HCT116 (cell line): ENCODE data around the gene HIVEP2. TPM values are rescaled to one million over a fixed set of nuclear protein-coding genes. Genes with fewer than 3 reads are reported as not detected.

Experiments
- ATAC-seq: fragments of 200-7000 bp; cut with Tn5 transposase; 2 replicates; pipeline ENCODE4 v1.9.1; 2020; ENCODE audit warnings: mild to moderate bottlenecking, moderate library complexity
- BruUV-seq: library from RNA; stranded (reverse); fragments of 400-500 nt; replicated peaks from 2 replicates; lab custom pipeline; 2021; lab: Mats Ljungman, UMichigan
- CTCF ChIA-PET: fragments of 300-600 bp; sonication (Branson Sonifier 250); formaldehyde crosslinking; loops from one replicate; lab custom pipeline; 2021; ENCODE audit warnings: antibody characterized with exemption; lab: Charles Lee
- POLR2A ChIA-PET: fragments of 300-600, 350-600 bp; sonication (Branson Sonifier 250); formaldehyde crosslinking; loops from one replicate; lab custom pipeline; 2021; ENCODE audit warnings: antibody characterized with exemption; lab: Charles Lee
- RAD21 ChIA-PET, 2 experiments: fragments of 300-600 bp; sonication (Branson Sonifier 250); formaldehyde crosslinking; loops; one replicate each; lab custom pipeline; 2023; ENCODE audit warnings: low total read pairs in 2 of 2; ENCODE audit not compliant: uncharacterized antibody in 2 of 2, unreplicated experiment in 2 of 2, low non-redundant PET in 1 of 2; lab: Charles Lee
- DNase-seq: peaks from one replicate; pipeline ENCODE4 v3.0.0-alpha.2; 2010; ENCODE audit warnings: low read depth, low spot score
- H2AFZ ChIP-seq: fragments of 200-600 bp; shearing (Covaris generic), sonication (generic); 2 replicates; pipeline ENCODE4 v1.6.1; 2017; ENCODE audit warnings: low read depth, mixed run types, mixed read lengths, antibody characterized with exemption, low read length; ENCODE audit not compliant: poor library complexity, severe bottlenecking
- H3K27ac ChIP-seq: 2 replicates; pipeline ENCODE4 v1.5.1; 2012; ENCODE audit warnings: low read depth, low read length
- H3K27me3 ChIP-seq: fragments of 200-600 bp; sonication (generic); 2 replicates; pipeline ENCODE4 v1.6.1; 2016; ENCODE audit warnings: mixed run types, low read length, mixed read lengths; ENCODE audit not compliant: insufficient read depth
- H3K36me3 ChIP-seq, 2 experiments: fragments of 200-500 bp in 1 of 2; fragments of 200-600 bp in 1 of 2; sonication (Bioruptor generic) in 1 of 2; sonication (generic) in 1 of 2; 2 replicates each; pipeline versions ENCODE4 v1.5.1 to v1.6.1; 2014 to 2016; ENCODE audit warnings: low read length in 2 of 2, inconsistent platforms in 1 of 2, mixed read lengths in 1 of 2, mixed run types in 1 of 2; ENCODE audit not compliant: insufficient read depth in 2 of 2, control insufficient read depth in 1 of 2
- H3K4me1 ChIP-seq, 2 experiments: fragments of 200-600 bp in 1 of 2; sonication (generic) in 1 of 2; 2 replicates each; pipeline versions ENCODE4 v1.5.1 to v1.6.1; 2012 to 2017; ENCODE audit warnings: low read length in 2 of 2, inconsistent platforms in 1 of 2, mild to moderate bottlenecking in 1 of 2, mixed read lengths in 1 of 2, mixed run types in 1 of 2, moderate library complexity in 1 of 2; ENCODE audit not compliant: insufficient read depth in 2 of 2, control insufficient read depth in 1 of 2
- H3K4me2 ChIP-seq: fragments of 200-600 bp; sonication (generic); 2 replicates; pipeline ENCODE4 v1.6.1; 2017; ENCODE audit warnings: mixed run types, low read length, mixed read lengths
- H3K4me3 ChIP-seq, 2 experiments: fragments of 200-600 bp in 1 of 2; sonication (generic) in 1 of 2; replicated peaks in 1 of 2; 2 replicates each; pipeline ENCODE4 v1.5.1; 2011 to 2016; ENCODE audit warnings: low read length in 2 of 2, control low read depth in 1 of 2, low read depth in 1 of 2, mild to moderate bottlenecking in 1 of 2, mixed read lengths in 1 of 2, mixed run types in 1 of 2
- H3K79me2 ChIP-seq: fragments of 200-600 bp; sonication (generic); 2 replicates; pipeline ENCODE4 v1.6.1; 2017; ENCODE audit warnings: mild to moderate bottlenecking, mixed run types, low read length, moderate library complexity, mixed read lengths; ENCODE audit not compliant: insufficient read depth
- H3K9ac ChIP-seq: fragments of 200-600 bp; sonication (generic); 2 replicates; pipeline ENCODE4 v1.6.1; 2016; ENCODE audit warnings: low read length, mixed read lengths
- H3K9me2 ChIP-seq: fragments of 200-600 bp; sonication (generic), shearing (Covaris generic); 2 replicates; pipeline ENCODE4 v1.6.1; 2017; ENCODE audit warnings: mixed run types, mild to moderate bottlenecking, moderate library complexity; ENCODE audit not compliant: insufficient read depth
- H3K9me3 ChIP-seq, 2 experiments: fragments of 200-500 bp in 1 of 2; fragments of 200-600 bp in 1 of 2; sonication (Bioruptor generic) in 1 of 2; sonication (generic) in 1 of 2; 2 replicates each; pipeline ENCODE4 v1.6.1; 2014 to 2017; ENCODE audit warnings: low read length in 2 of 2, mixed read lengths in 2 of 2, inconsistent platforms in 1 of 2, low read depth in 1 of 2, mild to moderate bottlenecking in 1 of 2, mixed run types in 1 of 2, moderate library complexity in 1 of 2; ENCODE audit not compliant: control insufficient read depth in 1 of 2, insufficient read depth in 1 of 2
- H4K20me1 ChIP-seq: fragments of 200-600 bp; sonication (generic), shearing (Covaris generic); 2 replicates; pipeline ENCODE4 v1.6.1; 2017; ENCODE audit warnings: mixed run types, mild to moderate bottlenecking, moderate library complexity; ENCODE audit not compliant: insufficient read depth
- ATF3 ChIP-seq: IDR thresholded peaks from 2 replicates; pipeline ENCODE4 v1.6.1; 2012
- CBX3 ChIP-seq: IDR thresholded peaks from 2 replicates; pipeline ENCODE4 v1.6.1; 2012; ENCODE audit warnings: low read depth
- EGR1 ChIP-seq: IDR thresholded peaks from 2 replicates; pipeline ENCODE4 v1.6.1; 2012; ENCODE audit warnings: low read depth
- FOSL1 ChIP-seq: IDR thresholded peaks from 2 replicates; pipeline ENCODE4 v1.6.1; 2012; ENCODE audit warnings: low read depth
- POLR2A ChIP-seq: IDR thresholded peaks from 2 replicates; pipeline ENCODE4 v1.7.0; 2011; ENCODE audit warnings: borderline replicate concordance; ENCODE audit not compliant: insufficient read depth, insufficient read length; ENCODE audit errors: extremely low read depth
- ZFX ChIP-seq: fragments of 450-650 bp; IDR thresholded peaks from 2 replicates; pipeline ENCODE4 v1.6.1; 2017
- intact Hi-C: fragments of 100-400 bp; cut with micrococcal nuclease; formaldehyde crosslinking; loops from 2 replicates; pipeline ENCODE4 v1.10.0; 2022
- total RNA-seq: library from RNA; stranded (reverse); gene quantifications from one replicate; pipeline ENCODE4 v1.2.1, GENCODE V29; 2021; ENCODE audit not compliant: unreplicated experiment

The HIVEP2 gene
- total RNA-seq, 1 experiment from 2014 or later = 8.1 TPM

DNA sequence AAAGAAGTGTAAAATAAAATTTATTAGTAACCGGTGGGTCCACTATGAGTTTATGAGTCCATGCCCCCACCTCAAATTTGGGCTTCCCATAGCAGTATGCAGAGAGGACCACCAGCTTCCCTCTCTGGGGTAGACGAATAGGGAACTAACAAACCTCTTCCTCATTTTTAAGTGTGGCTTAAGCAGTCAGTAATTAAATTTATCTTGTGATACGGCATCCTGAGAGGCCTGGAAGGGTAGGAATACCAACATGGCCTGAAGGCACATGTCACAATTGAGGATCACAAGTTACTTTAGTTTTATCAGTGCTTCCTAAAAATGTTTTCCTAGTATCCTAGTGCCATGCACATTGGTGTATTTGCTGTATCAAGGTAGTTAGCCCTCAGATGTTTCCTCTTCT lies 239.9 kb downstream of the HIVEP2 start:
- no peak for ATAC-seq
- RAD21 ChIA-PET = no interaction called here

DNA sequence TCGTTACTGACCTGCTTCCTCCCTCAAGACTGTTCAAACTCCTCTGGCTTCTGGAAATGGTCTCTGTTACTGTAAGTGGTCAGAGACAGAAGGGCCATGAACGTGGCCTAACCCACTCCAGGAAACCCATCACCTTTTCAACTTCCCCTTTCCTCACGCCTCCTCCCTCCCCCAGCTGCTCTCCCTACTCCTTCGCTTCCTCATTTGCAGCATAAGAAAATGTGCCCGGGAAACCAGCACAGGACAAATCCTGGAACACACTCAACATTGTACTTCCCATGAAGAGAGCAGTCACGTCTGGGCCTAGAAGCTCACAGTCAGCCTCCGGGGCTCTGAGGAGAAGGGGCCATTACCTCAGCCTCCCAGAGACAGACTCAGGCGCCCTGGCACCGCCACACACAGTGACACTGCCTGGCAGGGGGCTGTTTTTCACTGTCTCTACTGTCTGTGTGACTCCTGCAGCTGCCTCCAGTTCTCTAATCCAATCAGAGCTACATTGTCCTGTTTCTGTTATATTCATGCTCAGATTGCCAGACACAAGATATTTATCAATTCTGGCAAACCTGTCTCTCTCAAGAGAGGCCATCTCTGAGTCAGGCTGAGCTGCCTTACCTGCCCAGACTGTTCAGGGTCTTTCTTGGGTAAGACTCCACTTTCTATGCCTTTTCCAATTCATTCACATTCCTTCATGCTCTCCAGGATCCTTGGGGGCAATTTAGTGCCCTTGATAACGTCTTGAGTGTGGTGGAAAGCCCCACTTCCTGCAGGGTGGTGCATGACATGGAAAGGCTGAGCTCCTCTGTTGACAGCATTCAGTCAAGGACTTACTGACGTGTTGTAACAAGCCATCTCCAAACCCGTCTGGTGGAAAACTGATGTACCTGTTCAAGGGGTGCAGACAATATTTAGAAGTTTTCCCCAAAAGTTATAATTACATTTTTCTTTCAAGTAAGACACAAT lies 242.2 kb downstream of the HIVEP2 start:
- ChIA-PET POLR2A (no interaction called here), CTCF (interaction anchor here (0.6 to 1.4 kb wide), 2 partner anchors 179 to 324 kb away, joined by 3 read pairs; no protein-coding TSS in a partner anchor), RAD21 (no interaction called here)
- Histone ChIP-seq H3K9ac (no peak overlapping the region), H3K9me2 (no peaks in the 10 kb centered on the region), H3K4me1 (no peaks in the 10 kb centered on the region), H3K27ac (no peak overlapping the region), H4K20me1 (no peaks in the 10 kb centered on the region), H3K9me3 (no peaks in the 10 kb centered on the region), H3K79me2 (no peaks in the 10 kb centered on the region), H3K27me3 (no peaks in the 10 kb centered on the region), H3K36me3 (no peaks in the 10 kb centered on the region), H2AFZ (no peak overlapping the region), H3K4me3 (no peak overlapping the region), H3K4me2 (no peak overlapping the region)
- no peak for DNase-seq
- ATAC-seq = no peak
- TF ChIP-seq EGR1 = no peak
- TF ChIP-seq CBX3 = no peak
- TF ChIP-seq ATF3 = no peak
- TF ChIP-seq ZFX = no peak
- TF ChIP-seq POLR2A = no peak
- no peak for TF ChIP-seq FOSL1
- BruUV-seq = no TSS peak
- intact Hi-C loops = no loop called here

More for the DNA sequence above, 239.9 kb downstream of the HIVEP2 start:
- CTCF ChIA-PET = no interaction called here
- intact Hi-C loops = no loop called here
- H3K4me1 ChIP-seq = no peaks in the 10 kb centered on the region
- H3K27me3 ChIP-seq = no peaks in the 10 kb centered on the region
- no peak for TF ChIP-seq CBX3
- TF ChIP-seq, all 23 proteins: peak for 0
- H3K36me3 ChIP-seq = no peaks in the 10 kb centered on the region
- H4K20me1 ChIP-seq = no peaks in the 10 kb centered on the region
- POLR2A ChIA-PET = no interaction called here
- BruUV-seq = no TSS peak
- no peaks in the 10 kb centered on the region for H3K9me3 ChIP-seq
- no peak overlapping the region for H3K4me2 ChIP-seq
- H3K9me2 ChIP-seq = no peaks in the 10 kb centered on the region
- DNase-seq = no peak
- H2AFZ ChIP-seq = no peak overlapping the region
- H3K4me3 ChIP-seq = no peak overlapping the region
- no peaks in the 10 kb centered on the region for H3K79me2 ChIP-seq
- no peak overlapping the region for H3K27ac ChIP-seq
- no peak overlapping the region for H3K9ac ChIP-seq

Other genes with a start within 250 kb of the HIVEP2 start
- 51.1 TPM for gene AIG1, start 115.7 kb upstream of the HIVEP2 start, total RNA-seq